Measurements from ENCODE around the gene PVALEF.

DNA sequence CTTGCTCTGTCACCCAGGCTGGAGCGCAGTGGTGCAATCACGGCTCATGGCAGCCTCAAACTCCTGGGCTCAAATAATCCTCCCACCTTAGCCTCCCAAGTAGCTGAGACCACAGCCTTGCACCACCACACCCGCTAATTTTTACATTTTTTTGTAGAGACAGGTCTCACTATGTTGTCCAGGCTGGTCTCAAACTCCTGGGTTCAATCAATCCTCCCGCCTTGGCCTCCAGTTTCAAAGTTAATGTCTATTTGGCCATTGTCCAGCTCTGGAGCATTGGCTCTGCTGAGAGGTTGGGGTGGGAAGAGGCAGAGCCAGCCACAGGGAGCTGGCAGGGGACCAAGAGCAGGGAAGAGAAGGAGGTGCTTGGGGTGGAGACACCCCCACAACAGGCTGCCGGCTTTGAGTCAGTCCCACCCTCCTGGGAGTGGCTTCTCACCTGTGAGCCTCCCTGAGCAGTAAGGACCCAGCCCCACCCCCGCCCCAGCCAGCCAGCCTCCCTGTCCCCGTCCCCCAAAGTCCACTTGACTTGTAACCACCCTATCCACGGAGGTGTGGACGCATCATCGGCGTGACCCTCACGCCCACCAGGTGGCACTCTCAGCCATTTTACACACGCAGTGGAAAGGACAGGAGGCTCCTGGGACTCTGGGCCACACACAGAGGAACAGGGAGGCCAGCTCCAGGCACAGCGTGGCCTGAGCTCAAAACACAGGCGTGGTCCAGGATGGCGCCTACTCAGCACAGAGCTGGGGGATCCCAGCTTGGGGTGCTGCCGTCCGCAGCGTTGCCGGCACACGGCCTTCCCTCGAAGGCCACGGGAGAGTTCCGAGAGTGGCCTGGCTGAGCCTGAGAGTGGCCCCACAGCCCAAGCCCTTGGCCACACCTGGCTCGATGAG lies 22.8 kb upstream of the PVALEF start:
- TF ChIP-seq, protein P1, sequence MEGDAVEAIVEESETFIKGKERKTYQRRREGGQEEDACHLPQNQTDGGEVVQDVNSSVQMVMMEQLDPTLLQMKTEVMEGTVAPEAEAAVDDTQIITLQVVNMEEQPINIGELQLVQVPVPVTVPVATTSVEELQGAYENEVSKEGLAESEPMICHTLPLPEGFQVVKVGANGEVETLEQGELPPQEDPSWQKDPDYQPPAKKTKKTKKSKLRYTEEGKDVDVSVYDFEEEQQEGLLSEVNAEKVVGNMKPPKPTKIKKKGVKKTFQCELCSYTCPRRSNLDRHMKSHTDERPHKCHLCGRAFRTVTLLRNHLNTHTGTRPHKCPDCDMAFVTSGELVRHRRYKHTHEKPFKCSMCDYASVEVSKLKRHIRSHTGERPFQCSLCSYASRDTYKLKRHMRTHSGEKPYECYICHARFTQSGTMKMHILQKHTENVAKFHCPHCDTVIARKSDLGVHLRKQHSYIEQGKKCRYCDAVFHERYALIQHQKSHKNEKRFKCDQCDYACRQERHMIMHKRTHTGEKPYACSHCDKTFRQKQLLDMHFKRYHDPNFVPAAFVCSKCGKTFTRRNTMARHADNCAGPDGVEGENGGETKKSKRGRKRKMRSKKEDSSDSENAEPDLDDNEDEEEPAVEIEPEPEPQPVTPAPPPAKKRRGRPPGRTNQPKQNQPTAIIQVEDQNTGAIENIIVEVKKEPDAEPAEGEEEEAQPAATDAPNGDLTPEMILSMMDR (IDR thresholded peaks at IDR 0.05; ENCODE audit: low read depth, low read length), result peak; percentile 71
- TF ChIP-seq EZH2phosphoT487 (IDR thresholded peaks at IDR 0.05; ENCODE audit: low read depth), result no peak
